Stimulated activated CD4-positive, alpha-beta T cell treated with anti-CD3 and anti-CD28 coated beads, Interleukin-2, amount 100 ng/mL, for 48 hours (primary cell): ENCODE measurements around the gene CSNK2A3.
"Not testable (repeated sequence)": the region's sequence is repeated elsewhere in the genome, so short reads cannot be mapped to it uniquely, and the experiment has no call there.

Source experiments
- DNase-seq, 2 donors: peaks; one replicate each; pipeline ENCODE4 v3.0.0-alpha.2; 2020

Gene CSNK2A3

GRCh38 chr11:11379661-11380060 is 26.6 kb upstream of the CSNK2A3 start:
- DNase-seq: no peak

- no peak for DNase-seq
Measured at GRCh38 chr11:11378184-11378940, 25.3 kb upstream of the CSNK2A3 start.

GRCh38 chr11:11374358-11375148 is 21.5 kb upstream of the CSNK2A3 start:
- DNase-seq: no peak

DNA sequence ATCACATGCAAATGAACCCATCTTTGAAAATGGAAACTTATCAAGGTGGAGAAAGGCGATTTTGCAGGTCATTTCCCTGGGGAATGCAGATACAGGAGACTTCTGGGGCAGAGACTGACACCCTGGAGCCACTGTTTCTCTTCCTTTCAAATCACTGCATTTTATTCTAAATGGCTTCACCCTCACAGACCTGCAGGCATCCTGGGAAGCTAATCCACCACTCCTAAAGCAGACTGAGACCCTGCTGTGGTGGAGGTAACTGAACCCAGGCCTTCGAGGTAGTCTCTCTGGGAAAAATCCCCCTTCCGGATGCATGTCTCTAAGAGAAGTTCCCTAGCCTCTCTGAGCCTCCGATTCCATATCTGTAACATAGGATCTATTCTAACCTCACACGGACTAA is 20.9 kb upstream of the CSNK2A3 start:
- no peak for DNase-seq

DNA sequence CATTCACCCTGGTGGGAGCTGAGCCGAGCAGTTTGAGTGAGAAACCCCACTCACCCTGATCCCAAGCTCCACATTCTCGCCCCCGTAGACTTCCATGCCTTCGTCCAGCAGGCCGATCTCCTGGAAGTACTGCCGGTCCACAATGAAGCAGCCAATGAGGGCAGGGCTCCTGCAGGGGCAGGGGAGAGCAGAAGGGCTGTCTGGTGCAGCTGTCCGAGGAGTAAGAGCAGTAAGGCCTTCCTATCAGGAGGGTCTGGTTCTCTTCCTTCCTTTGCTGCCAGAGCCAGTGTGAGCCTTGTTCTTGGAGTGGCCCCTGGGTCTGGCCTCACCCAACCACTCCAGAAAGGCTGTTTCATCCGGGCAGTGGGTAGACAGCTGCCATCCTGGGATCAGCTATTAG is 19.4 kb upstream of the CSNK2A3 start:
- no peak for DNase-seq

- no peak for DNase-seq
Measured at GRCh38 chr11:11370962-11371303, 17.9 kb upstream of the CSNK2A3 start.

DNA sequence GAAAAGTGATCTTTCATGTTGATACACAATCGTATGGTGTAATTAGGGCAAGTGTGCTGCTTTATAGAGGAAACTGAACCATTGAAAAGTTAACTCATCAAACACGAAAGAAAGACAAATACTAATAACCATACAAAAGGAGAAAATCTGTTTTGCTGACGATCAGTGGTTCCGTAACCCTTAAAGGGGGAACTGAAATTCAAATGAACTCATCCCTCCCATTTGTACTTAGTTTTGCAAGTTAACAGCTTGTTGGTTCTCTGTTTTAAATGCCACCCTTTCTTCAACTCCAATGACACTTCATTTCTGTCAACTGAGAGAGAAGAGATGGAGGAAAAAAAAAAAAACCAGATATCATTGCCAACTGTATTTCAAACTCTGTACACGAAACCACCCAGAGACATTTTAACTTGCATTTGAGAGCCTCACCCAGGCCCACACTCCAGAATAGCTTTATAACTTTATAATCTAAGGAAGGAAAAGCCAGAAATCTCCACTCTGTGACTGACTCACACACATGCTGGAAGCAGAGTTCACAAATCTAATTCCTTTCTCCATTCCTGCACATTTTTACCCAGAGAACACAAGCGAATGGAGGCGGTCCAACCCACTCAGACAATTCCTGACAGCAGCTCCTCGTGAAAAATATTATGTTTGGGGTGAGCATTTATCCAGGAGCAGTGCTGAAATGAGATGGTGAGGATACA is 17.4 kb upstream of the CSNK2A3 start:
- DNase-seq: no peak

DNA sequence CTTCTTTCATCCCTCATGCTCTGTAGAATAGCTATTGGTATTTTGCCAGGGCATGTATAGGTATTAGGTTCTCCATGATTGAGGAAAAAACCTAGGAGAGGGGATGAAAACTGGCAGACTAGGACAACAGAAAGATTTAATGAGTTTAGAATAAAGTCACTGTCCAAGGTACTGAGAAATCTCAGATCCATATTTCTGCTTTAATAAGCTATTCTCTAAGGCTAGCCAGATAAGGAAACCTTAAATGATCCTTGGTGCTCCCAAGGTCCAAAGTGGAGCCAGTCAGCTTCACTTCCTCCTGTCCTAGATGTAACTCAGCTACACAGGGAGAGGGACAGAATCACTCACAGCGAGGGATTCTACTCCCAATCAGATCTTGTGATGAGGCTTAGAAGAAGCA is 13.7 kb upstream of the CSNK2A3 start:
- no peak for DNase-seq

GRCh38 chr11:11363674-11364073 is 10.6 kb upstream of the CSNK2A3 start:
- DNase-seq: no peak

- no peak for DNase-seq
Measured at GRCh38 chr11:11359611-11360010, 6.6 kb upstream of the CSNK2A3 start.

DNA sequence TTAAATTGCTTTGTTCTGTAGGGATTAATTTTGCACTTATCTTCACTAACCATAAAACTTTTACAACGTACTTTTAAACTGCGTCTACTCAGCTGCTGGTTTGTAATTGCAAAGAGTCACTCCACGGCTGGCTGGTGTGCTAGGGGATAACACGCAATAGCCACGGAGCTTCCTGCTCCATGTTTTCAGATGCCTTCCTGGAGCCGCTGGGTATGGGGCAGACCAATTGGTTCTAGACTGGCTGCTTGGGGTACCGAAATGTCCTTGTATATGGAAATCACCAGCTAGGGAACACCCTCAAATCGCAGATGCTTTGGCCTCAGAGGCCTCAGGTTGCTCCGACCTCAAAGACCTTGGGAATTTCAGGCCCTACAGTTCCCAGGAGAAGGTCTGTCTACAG is 3.8 kb upstream of the CSNK2A3 start:
- no peak for DNase-seq

DNA sequence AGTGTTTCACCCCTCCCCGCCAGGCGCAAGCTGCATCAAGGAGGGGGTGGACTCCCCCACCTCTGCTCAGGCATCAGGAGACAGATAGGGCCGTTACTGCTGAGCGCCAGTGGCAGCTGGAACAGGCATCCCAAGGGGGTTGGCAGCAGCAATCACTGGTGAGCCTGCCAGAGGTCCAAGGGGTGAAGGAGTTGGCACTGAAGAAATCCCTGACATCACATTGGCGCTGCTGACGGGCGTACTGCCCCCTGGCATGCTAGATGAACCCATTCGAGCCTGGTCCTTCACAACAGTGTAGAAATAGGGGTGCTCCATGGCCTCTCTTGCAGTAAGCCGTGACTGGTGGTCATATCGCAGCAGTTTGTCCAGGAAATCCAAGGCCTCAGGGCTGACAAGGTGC is 1.2 kb downstream of the CSNK2A3 start:
- not testable (repeated sequence) for DNase-seq

DNA sequence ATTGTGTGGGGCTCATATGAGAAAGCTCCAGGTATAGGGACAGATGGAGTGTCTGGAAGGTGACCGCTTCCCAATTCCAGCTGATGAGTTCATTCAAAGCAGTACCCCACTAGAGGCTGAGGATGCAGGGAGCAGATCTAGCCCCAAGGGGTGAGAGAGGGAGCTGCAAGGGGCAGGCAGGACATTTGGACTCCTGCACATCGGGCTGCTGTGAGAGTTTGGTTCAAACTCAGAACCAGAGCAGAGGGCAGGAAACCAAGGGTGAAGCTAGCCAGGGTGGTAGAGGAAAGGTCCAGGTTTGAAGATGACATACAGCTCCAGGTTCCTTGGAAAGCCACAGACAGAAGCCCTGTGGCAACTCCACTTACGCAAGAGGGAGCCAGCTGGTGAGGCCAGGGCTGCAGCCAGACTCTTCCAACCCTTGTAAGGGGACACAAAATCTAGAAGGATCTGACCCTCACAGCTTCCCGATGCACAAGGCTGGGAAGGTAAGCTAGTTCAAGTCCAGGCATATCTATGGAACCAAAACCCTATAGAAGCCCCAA is 1.9 kb downstream of the CSNK2A3 start:
- DNase-seq: no peak

DNA sequence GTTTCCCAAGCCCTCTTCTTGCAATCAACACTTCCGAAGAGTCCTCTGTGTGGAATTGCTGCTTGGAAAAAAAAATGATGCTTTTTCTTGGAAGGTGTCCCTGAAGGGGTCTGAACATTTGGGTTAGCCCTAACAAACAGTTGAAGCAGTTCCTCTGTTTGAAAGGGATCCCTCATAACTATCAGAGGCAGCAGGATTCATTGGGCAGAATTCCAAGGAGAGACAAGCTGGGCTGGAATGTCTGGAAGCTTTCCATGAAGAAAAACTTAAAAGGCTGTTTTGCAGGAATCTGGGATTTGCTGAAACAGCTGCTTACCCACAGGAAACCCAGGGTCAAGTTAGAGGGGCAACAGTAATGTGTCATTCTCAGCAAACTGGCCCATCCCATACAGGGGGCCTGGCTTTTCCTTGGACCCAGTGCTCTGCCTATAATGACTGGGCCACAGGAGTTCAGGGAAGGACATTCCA is 3.1 kb downstream of the CSNK2A3 start:
- no peak for DNase-seq

DNA sequence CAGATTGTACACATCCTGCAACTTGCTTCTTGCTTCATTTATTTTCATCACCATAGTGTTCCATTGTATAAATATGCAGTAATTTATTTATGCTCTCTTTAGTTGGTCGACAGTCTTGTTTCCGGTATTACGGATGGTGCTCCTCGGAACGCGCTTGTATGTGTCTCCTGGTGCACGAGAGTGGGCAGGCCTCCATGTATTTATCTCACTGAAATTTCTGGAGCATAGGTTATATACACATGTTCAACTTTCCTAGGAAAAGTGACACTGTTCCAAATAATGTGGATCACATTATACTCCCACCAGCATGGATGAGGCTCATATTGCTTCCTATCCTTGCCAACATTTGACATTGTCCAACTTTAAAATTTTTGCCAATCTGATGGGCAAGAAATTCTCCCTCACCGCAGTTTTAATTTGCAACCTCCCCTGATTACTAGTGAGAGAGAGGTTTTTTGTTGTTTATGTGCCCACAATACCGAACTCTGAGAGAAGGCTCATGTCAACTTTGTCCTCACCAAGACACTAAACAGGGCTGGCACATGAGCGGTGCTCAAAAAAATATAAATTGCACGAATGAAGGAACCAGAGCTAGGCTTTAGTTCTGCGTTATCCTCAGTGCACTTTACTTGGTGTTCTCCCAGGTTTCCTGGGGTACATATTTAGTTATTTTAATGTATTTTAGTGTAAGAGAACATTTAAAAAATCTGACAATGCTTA is 3.8 kb downstream of the CSNK2A3 start:
- no peak for DNase-seq

- DNase-seq: no peak
Measured at GRCh38 chr11:11348303-11348702, 4.7 kb downstream of the CSNK2A3 start.

GRCh38 chr11:11347592-11347991 is 5.5 kb downstream of the CSNK2A3 start:
- DNase-seq: no peak

DNA sequence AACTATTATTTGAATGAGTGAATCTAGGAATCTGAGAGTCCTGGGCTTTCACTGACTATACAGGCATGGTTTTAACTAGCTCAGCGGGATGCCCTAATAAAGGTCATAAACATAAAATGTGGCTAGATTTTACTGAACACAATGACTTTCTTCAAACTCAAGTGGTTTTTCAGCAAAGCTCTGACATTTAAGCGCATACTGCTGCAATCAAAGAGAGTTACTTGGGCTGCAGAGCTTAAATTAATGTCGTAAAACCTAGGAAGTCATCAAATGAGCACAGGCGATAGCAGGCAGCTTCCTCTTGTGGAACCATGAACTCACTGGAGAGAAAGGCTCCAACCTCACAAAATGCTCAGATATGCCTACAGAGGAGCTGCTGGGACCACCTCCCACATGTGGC is 6.7 kb downstream of the CSNK2A3 start:
- no peak for DNase-seq

GRCh38 chr11:11345099-11345498 is 8.0 kb downstream of the CSNK2A3 start:
- no peak for DNase-seq

GRCh38 chr11:11344045-11344444 is 9.0 kb downstream of the CSNK2A3 start:
- no peak for DNase-seq

DNA sequence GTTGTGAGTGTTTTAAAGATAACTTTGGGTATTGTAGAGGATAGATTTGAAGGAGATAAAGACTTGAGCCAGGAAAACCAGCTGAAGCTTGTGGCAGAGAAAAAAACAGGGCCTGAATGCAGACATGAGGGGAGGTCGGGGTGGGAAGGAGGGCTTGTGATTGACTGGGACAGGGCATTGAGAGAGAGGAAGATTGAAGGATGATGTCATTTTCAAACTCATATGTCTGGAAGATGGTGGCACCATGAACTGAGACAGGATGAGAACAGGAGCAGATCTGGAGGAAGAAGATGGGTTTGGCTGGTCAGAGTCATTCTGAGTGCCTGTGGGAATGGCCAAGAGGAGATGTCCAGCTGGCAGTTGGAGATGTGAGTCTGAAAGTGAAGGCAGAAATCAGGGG is 14.7 kb downstream of the CSNK2A3 start:
- DNase-seq: no peak

GRCh38 chr11:11336664-11337063 is 16.4 kb downstream of the CSNK2A3 start:
- no peak for DNase-seq

DNA sequence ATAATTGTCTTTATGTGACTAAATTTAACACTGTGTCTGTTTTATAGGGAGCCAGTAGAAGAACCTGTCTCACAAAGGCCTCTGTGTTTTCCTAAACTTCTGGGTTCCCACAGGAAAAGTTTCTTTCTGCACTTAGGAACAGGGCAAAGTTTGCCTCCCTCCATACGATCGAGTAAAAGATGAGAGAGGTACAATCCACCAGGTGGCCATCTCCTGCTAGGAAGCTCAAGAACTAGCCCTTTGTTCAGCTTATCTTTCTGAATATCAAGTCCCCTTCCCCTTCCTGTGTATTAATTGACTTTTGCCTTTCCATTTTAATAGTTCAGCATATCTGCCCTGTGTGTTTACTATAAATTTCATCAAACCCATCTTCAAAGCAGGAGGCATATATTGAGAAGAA is 18.0 kb downstream of the CSNK2A3 start:
- DNase-seq: no peak
